ENCODE data around the gene SLC6A17.

DNA sequence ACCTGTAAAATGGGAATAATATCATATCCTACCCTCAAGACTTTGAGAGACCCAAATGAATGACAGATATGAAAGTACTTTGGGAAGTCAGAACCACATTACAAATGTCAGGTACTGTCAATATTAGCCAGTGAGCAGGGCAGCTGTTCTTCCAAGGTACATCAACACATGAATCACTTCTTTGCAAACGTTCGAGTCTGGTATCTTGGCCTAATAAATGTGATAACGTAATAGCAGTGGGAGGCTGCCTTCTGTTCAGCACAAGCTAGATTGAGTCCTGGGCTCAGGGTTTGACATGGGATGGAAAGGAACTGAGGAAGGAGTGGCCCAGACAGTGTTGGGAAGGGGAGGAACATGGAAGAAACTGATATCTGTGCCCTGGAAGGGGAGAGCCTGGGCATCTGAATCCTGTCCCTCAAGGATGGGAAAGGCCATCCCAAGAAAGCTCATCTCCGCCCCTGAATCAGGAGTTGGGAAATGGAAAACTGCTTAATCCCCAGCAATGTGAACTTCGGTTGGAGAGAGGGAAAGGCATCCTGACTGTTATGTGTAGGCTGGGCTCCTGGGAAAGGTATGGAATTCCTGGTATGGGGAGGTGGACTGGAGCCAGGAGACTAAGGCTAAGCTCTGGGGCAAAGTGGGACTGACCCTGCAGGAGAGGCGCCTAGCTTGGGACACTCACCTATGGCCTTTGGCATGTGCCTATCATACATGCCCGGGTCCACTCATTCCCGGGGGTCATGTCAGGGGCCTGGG is 74.1 kb downstream of the SLC6A17 start:
- TF ChIP-seq, protein P1, sequence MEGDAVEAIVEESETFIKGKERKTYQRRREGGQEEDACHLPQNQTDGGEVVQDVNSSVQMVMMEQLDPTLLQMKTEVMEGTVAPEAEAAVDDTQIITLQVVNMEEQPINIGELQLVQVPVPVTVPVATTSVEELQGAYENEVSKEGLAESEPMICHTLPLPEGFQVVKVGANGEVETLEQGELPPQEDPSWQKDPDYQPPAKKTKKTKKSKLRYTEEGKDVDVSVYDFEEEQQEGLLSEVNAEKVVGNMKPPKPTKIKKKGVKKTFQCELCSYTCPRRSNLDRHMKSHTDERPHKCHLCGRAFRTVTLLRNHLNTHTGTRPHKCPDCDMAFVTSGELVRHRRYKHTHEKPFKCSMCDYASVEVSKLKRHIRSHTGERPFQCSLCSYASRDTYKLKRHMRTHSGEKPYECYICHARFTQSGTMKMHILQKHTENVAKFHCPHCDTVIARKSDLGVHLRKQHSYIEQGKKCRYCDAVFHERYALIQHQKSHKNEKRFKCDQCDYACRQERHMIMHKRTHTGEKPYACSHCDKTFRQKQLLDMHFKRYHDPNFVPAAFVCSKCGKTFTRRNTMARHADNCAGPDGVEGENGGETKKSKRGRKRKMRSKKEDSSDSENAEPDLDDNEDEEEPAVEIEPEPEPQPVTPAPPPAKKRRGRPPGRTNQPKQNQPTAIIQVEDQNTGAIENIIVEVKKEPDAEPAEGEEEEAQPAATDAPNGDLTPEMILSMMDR (IDR thresholded peaks at IDR 0.05), result no peak
- TF ChIP-seq POLR2A (IDR thresholded peaks at IDR 0.05), result no peak

All from gastroesophageal sphincter (tissue), 3 donors.